Right forelimb (tissue), 1 donor: ENCODE data around the gene CD274.
"Not testable (repeated sequence)": the region's sequence is repeated elsewhere in the genome, so short reads cannot be mapped to it uniquely, and the experiment has no call there.

Source experiments
- DNase-seq: peaks from one replicate; pipeline ENCODE4 v3.0.0-alpha.2; 2018

The CD274 gene

GRCh38 chr9:5438301-5439162 lies 11.8 kb upstream of the CD274 start:
- DNase-seq, result no peak

GRCh38 chr9:5440426-5440825 lies 9.9 kb upstream of the CD274 start:
- no peak for DNase-seq

GRCh38 chr9:5441043-5441442 lies 9.3 kb upstream of the CD274 start:
- no peak for DNase-seq

- no peak for DNase-seq
Observed at GRCh38 chr9:5442400-5443011, 7.8 kb upstream of the CD274 start.

- no peak for DNase-seq
Observed at GRCh38 chr9:5443850-5444249, 6.5 kb upstream of the CD274 start.

- not testable (repeated sequence) for DNase-seq
Observed at GRCh38 chr9:5445096-5445495, 5.2 kb upstream of the CD274 start.

GRCh38 chr9:5445886-5446285 lies 4.5 kb upstream of the CD274 start:
- no peak for DNase-seq

GRCh38 chr9:5446451-5447236 lies 3.7 kb upstream of the CD274 start:
- no peak for DNase-seq

- DNase-seq, result no peak
Observed at GRCh38 chr9:5447337-5447736, 3.0 kb upstream of the CD274 start.

- DNase-seq, result no peak
Observed at GRCh38 chr9:5448016-5448415, 2.3 kb upstream of the CD274 start.

- DNase-seq, result no peak
Observed at GRCh38 chr9:5448461-5449435, 1.6 kb upstream of the CD274 start.

- no peak for DNase-seq
Observed at GRCh38 chr9:5449521-5450358, 602 bp upstream of the CD274 start.

GRCh38 chr9:5452286-5452609 lies 1.9 kb downstream of the CD274 start:
- no peak for DNase-seq

GRCh38 chr9:5453004-5453403 lies 2.7 kb downstream of the CD274 start:
- no peak for DNase-seq

GRCh38 chr9:5453673-5454072 lies 3.3 kb downstream of the CD274 start:
- no peak for DNase-seq

- no peak for DNase-seq
Observed at GRCh38 chr9:5455181-5455580, 4.8 kb downstream of the CD274 start.

- DNase-seq, result no peak
Observed at GRCh38 chr9:5459289-5459829, 9.0 kb downstream of the CD274 start.

GRCh38 chr9:5460157-5460556 lies 9.8 kb downstream of the CD274 start:
- no peak for DNase-seq

GRCh38 chr9:5464831-5465330 lies 14.5 kb downstream of the CD274 start:
- not testable (repeated sequence) for DNase-seq

GRCh38 chr9:5466005-5466404 lies 15.7 kb downstream of the CD274 start:
- no peak for DNase-seq

GRCh38 chr9:5466766-5467165 lies 16.4 kb downstream of the CD274 start:
- DNase-seq, result no peak
